K562 (cell line): Measurements from ENCODE around the gene MDC1. TPM values are rescaled to one million over a fixed set of nuclear protein-coding genes. Genes with fewer than 3 reads are reported as not detected.

Source experiments
- CBX1 ChIP-seq: sonication (generic); IDR thresholded peaks from 2 replicates; pipeline ENCODE4 v1.6.1; 2016; ENCODE audit warnings: antibody characterized with exemption, low read depth, mild to moderate bottlenecking
- EP300 ChIP-seq: IDR thresholded peaks from 2 replicates; pipeline ENCODE4 v1.6.1; 2012; ENCODE audit warnings: low read length, improper control_type of control experiment
- ERF ChIP-seq: fragments of 450-650 bp; formaldehyde crosslinking; IDR thresholded peaks from 2 replicates; pipeline ENCODE4 v1.4.0; 2020; ENCODE audit warnings: mild to moderate bottlenecking, mixed read lengths
- KDM4B ChIP-seq, 2 experiments: fragments of 450-650 bp in 1 of 2; sonication (generic) in 1 of 2; IDR thresholded peaks; 2 replicates each; pipeline ENCODE4 v1.6.1; 2016 to 2017; ENCODE audit warnings: borderline replicate concordance in 2 of 2, antibody characterized with exemption in 1 of 2, low read depth in 1 of 2, mild to moderate bottlenecking in 1 of 2
- MBD2 ChIP-seq: sonication (generic); IDR thresholded peaks from 2 replicates; pipeline ENCODE4 v1.6.1; 2016; ENCODE audit warnings: low read depth, borderline replicate concordance
- MCM7 ChIP-seq, 2 experiments: fragments of 450-650 bp; IDR thresholded peaks; 2 replicates each; pipeline ENCODE4 v1.6.1; 2016 to 2018
- NR4A1 ChIP-seq, 2 experiments: fragments of 250-450 bp in 1 of 2; fragments of 450-650 bp in 1 of 2; sonication (Bioruptor Pico) in 1 of 2; IDR thresholded peaks; 2 replicates each; pipeline versions ENCODE4 v1.4.0 to v1.6.1; 2016 to 2020; ENCODE audit warnings: mild to moderate bottlenecking in 2 of 2, missing compliant biosample characterization in 1 of 2, missing genetic modification characterization in 1 of 2, moderate library complexity in 1 of 2
- SMAD3 ChIP-seq: fragments of 450-650 bp; formaldehyde crosslinking; conservative IDR thresholded peaks from 2 replicates; pipeline ENCODE4 v1.4.0; 2020; ENCODE audit warnings: mild to moderate bottlenecking
- STAG1 ChIP-seq: sonication (generic); formaldehyde crosslinking; IDR thresholded peaks from 2 replicates; pipeline ENCODE4 v1.5.0; 2020; ENCODE audit warnings: missing genetic modification reagents, borderline replicate concordance
- ZNF232 ChIP-seq: sonication (generic); formaldehyde crosslinking; IDR thresholded peaks from 2 replicates; pipeline ENCODE4 v1.8.0; 2022; ENCODE audit warnings: mild to moderate bottlenecking, missing genetic modification reagents
- ZNF609 ChIP-seq: sonication (generic); formaldehyde crosslinking; IDR thresholded peaks from 2 replicates; pipeline ENCODE4 v1.8.1; 2023; ENCODE audit warnings: missing genetic modification reagents, mild to moderate bottlenecking, borderline replicate concordance
- polyA plus RNA-seq, 8 experiments: library from polyadenylated mRNA; depleted of rRNA in 4 of 8; stranded (reverse) in 5 of 8; unstranded in 3 of 8; fragments of >200 nt; fragmentation: Nextera tagmentation in 2 of 8; fragmentation: Illumina TruSeq in 1 of 8; extraction: Ambion mirVana in 2 of 8; extraction: Trizol in 1 of 8; gene quantifications; 2 replicates each; pipeline versions ENCODE4 v1.2.1 to v1.2.3, GENCODE V29; 2011 to 2014; ENCODE audit warnings: inconsistent platforms in 1 of 8, missing spikeins in 1 of 8
- total RNA-seq, 7 experiments: library from RNA; depleted of rRNA in 6 of 7; stranded (reverse); fragments of >200 nt in 6 of 7; fragmentation: Illumina TruSeq in 2 of 7; extraction: Trizol in 2 of 7; gene quantifications; 2 replicates each; pipeline versions ENCODE4 v1.2.1 to v1.2.3, GENCODE V29; 2011 to 2021; ENCODE audit warnings: low replicate concordance in 1 of 7
- TF ChIP-seq, protein P1 (sequence below): sonication (generic); formaldehyde crosslinking; IDR thresholded peaks from 2 replicates; pipeline ENCODE4 v1.8.0; 2022; ENCODE audit warnings: missing genetic modification reagents, mild to moderate bottlenecking, borderline replicate concordance
- TF ChIP-seq, protein P2 (sequence below): fragments of 450-650 bp; IDR thresholded peaks from one replicate; pipeline ENCODE4 v1.6.1; 2018; ENCODE audit warnings: mild to moderate bottlenecking, moderate library complexity; ENCODE audit not compliant: partially characterized antibody
- TF ChIP-seq, protein P3 (sequence below): sonication (generic); formaldehyde crosslinking; IDR thresholded peaks from 2 replicates; pipeline ENCODE4 v1.8.0; 2022; ENCODE audit warnings: missing genetic modification reagents, mild to moderate bottlenecking, moderate library complexity, borderline replicate concordance
- TF ChIP-seq, protein P4 (sequence below): sonication (generic); formaldehyde crosslinking; IDR thresholded peaks from 2 replicates; pipeline ENCODE4 v1.5.0; 2020; ENCODE audit warnings: missing genetic modification reagents

MDC1 gene
- total and polyA plus RNA-seq, 9 of the 15 experiments (the other 6 are each of a cell fraction or from before 2014, with no cell fraction given) = 8.2 to 114 (median 20.0) TPM

DNA sequence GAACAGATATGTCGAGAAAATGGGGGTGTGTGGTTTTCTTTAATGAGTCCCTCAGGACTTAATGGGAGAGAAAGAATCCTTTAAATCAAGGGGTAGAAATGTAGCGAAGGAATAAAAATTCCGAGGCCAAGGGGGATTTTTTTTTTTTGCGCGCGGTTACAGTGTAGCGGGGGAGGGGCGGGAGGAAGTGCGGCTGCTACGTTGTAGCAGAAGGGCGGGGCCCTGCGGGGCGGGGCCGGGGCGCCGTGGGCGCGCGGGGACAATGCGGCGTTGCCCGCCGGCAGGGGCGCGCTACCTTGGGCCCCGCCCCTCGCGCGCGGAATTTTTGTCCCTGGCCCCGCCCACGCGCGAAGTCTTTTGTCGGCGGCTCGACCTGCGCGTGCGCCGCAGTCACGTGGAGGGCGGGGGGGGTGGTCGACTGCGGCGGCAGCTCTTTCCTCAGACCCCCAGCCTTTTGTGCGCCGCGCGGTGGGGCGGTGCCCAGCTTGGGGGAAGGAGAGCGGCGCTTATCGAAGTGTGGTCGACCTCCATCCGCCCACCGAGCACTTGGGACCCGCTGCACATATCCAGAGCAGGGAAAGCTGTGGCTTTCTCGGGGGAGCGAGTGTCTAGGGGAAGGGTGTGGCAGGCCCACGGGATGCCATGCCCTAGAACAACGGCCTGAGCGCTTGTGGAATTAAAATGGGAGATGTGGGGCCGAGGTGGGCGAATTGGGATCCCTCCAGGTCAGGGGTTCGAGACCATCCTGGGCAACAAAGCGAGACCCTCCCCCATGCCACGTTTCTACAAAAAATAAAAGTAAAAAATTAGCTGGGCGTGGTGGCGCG lies 4.3 kb upstream of the MDC1 start (continued):
- TF ChIP-seq NR4A1 (CRISPR knock-in tag; IDR thresholded peaks at IDR 0.05) (peak; percentile 73), NR4A1 (tag; IDR thresholded peaks at IDR 0.05) (no peak), MCM7 (IDR thresholded peaks at IDR 0.05) (no peak), SMAD3 (peak; percentile 86), ZNF609 (CRISPR knock-in tag) (0 out of 2 replicates have a peak, but pooled peaks have one; percentile 19), KDM4B (IDR thresholded peaks at IDR 0.05; ENCODE audit: borderline replicate concordance in 2 of 2, low read depth in 1 of 2) (no peak), STAG1 (CRISPR knock-in tag) (no peak), ERF (CRISPR knock-in tag) (peak; percentile 98), EP300 (no peak), ZNF232 (CRISPR knock-in tag) (peak; percentile 40; the same call in 1 of the 2 replicates), CBX1 (no peak), MBD2 (0 out of 2 replicates have a peak, but pooled peaks have one; percentile 34)
- TF ChIP-seq, protein P1, sequence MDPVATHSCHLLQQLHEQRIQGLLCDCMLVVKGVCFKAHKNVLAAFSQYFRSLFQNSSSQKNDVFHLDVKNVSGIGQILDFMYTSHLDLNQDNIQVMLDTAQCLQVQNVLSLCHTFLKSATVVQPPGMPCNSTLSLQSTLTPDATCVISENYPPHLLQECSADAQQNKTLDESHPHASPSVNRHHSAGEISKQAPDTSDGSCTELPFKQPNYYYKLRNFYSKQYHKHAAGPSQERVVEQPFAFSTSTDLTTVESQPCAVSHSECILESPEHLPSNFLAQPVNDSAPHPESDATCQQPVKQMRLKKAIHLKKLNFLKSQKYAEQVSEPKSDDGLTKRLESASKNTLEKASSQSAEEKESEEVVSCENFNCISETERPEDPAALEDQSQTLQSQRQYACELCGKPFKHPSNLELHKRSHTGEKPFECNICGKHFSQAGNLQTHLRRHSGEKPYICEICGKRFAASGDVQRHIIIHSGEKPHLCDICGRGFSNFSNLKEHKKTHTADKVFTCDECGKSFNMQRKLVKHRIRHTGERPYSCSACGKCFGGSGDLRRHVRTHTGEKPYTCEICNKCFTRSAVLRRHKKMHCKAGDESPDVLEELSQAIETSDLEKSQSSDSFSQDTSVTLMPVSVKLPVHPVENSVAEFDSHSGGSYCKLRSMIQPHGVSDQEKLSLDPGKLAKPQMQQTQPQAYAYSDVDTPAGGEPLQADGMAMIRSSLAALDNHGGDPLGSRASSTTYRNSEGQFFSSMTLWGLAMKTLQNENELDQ (CRISPR knock-in tag) = peak; percentile 63; the same call in 1 of the 2 replicates
- TF ChIP-seq, protein P2, sequence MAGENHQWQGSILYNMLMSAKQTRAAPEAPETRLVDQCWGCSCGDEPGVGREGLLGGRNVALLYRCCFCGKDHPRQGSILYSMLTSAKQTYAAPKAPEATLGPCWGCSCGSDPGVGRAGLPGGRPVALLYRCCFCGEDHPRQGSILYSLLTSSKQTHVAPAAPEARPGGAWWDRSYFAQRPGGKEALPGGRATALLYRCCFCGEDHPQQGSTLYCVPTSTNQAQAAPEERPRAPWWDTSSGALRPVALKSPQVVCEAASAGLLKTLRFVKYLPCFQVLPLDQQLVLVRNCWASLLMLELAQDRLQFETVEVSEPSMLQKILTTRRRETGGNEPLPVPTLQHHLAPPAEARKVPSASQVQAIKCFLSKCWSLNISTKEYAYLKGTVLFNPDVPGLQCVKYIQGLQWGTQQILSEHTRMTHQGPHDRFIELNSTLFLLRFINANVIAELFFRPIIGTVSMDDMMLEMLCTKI = no peak
- TF ChIP-seq, protein P3, sequence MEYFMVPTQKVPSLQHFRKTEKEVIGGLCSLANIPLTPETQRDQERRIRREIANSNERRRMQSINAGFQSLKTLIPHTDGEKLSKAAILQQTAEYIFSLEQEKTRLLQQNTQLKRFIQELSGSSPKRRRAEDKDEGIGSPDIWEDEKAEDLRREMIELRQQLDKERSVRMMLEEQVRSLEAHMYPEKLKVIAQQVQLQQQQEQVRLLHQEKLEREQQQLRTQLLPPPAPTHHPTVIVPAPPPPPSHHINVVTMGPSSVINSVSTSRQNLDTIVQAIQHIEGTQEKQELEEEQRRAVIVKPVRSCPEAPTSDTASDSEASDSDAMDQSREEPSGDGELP (CRISPR knock-in tag) = peak; percentile 57; the same call in 1 of the 2 replicates
- TF ChIP-seq, protein P4, sequence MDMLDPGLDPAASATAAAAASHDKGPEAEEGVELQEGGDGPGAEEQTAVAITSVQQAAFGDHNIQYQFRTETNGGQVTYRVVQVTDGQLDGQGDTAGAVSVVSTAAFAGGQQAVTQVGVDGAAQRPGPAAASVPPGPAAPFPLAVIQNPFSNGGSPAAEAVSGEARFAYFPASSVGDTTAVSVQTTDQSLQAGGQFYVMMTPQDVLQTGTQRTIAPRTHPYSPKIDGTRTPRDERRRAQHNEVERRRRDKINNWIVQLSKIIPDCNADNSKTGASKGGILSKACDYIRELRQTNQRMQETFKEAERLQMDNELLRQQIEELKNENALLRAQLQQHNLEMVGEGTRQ (CRISPR knock-in tag) = peak; percentile 99
